SK-N-MC (cell line): Measurements from ENCODE around the gene KIRREL2.
"Not testable (repeated sequence)": the region's sequence is repeated elsewhere in the genome, so short reads cannot be mapped to it uniquely, and the experiment has no call there.

ENCODE experiments used
- DNase-seq: peaks from one replicate; pipeline ENCODE4 v3.0.0-alpha.2; 2011; ENCODE audit warnings: low read depth, low spot score
- H3K27ac ChIP-seq: fragments of 200-600 bp; sonication (generic); 2 replicates; pipeline ENCODE4 v1.5.1; 2016; ENCODE audit warnings: mixed run types
- H3K36me3 ChIP-seq: fragments of 200-600 bp; sonication (generic); 2 replicates; pipeline ENCODE4 v1.6.1; 2017; ENCODE audit warnings: antibody characterized with exemption, low read length, mixed read lengths; ENCODE audit not compliant: insufficient read depth
- H3K4me3 ChIP-seq: fragments of 200-600 bp; sonication (generic); 2 replicates; pipeline ENCODE4 v1.5.1; 2016
- H3K9ac ChIP-seq: fragments of 200-600 bp; sonication (generic); 2 replicates; pipeline ENCODE4 v1.8.0; 2017; ENCODE audit warnings: mixed run types, mixed read lengths; ENCODE audit not compliant: insufficient read length
- H3K9me3 ChIP-seq: fragments of 200-600 bp; sonication (generic); 2 replicates; pipeline ENCODE4 v1.6.1; 2017; ENCODE audit warnings: low read depth, mild to moderate bottlenecking, antibody characterized with exemption, low read length, moderate library complexity, mixed read lengths
- EZH2 ChIP-seq: fragments of 200-600 bp; sonication (generic); IDR thresholded peaks from one replicate; pipeline ENCODE4 v1.6.1; 2017; ENCODE audit warnings: antibody characterized with exemption
- FOXP2 ChIP-seq: optimal IDR thresholded peaks from 2 replicates; pipeline ENCODE3; 2011; ENCODE audit warnings: mild to moderate bottlenecking, moderate library complexity; ENCODE audit not compliant: insufficient read depth; ENCODE audit errors: extremely low read length, control extremely low read depth
- POLR2AphosphoS5 ChIP-seq: IDR thresholded peaks from 2 replicates; pipeline ENCODE4 v1.6.1; 2012; ENCODE audit warnings: mild to moderate bottlenecking, low read depth, low read length, borderline replicate concordance

KIRREL2 gene

DNA sequence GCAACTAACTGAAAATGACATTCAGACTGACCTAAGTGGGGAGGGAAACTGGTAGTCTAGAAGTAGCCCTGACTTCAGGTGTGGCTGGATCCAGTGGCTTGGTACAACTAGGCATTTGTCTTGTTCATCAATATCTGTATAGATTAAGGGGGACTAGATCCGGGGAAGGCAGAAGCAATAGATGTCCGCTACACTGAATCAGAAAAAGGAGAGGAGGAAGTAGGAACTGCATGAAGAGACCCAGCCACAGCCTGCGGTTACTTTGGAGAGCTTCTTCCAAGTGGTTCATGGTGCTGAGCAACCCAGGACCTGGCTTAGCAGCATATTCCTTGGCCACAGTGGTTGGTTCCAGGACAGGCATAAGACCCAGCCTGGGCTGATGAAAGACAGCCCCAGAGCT lies 34.1 kb upstream of the KIRREL2 start:
- no peaks in the 10 kb centered on the region for H3K9me3 ChIP-seq
- H3K4me3 ChIP-seq: no peak overlapping the region
- no peak for DNase-seq
- no peaks in the 10 kb centered on the region for H3K36me3 ChIP-seq
- no peak overlapping the region for H3K27ac ChIP-seq
- TF ChIP-seq EZH2 (no peak), POLR2AphosphoS5 (no peak), FOXP2 (no peak)
- no peak overlapping the region for H3K9ac ChIP-seq

DNA sequence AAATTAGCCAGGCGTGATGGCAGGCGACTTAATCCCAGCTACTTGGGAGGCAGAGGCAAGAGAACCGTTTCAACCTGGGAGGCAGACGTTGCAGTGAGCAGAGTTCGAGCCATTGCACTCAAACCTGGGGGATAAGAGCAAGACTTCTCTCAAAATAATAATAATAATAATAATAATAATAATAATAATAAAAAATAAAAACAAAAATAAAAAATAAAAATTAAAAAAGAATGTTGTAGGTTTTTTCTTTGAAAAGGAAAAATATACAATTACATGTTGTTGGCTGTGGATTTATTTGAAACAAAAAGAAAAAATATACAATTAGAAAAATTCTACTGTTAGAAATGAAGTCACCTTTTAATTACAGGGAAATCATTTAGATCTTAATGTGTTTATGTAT lies 32.6 kb upstream of the KIRREL2 start:
- no peak overlapping the region for H3K9ac ChIP-seq
- H3K27ac ChIP-seq: no peak overlapping the region
- DNase-seq: no peak
- no peak overlapping the region for H3K4me3 ChIP-seq
- TF ChIP-seq POLR2AphosphoS5: no peak
- no peak for TF ChIP-seq FOXP2
- no peak for TF ChIP-seq EZH2
- no peaks in the 10 kb centered on the region for H3K36me3 ChIP-seq
- no peaks in the 10 kb centered on the region for H3K9me3 ChIP-seq

DNA sequence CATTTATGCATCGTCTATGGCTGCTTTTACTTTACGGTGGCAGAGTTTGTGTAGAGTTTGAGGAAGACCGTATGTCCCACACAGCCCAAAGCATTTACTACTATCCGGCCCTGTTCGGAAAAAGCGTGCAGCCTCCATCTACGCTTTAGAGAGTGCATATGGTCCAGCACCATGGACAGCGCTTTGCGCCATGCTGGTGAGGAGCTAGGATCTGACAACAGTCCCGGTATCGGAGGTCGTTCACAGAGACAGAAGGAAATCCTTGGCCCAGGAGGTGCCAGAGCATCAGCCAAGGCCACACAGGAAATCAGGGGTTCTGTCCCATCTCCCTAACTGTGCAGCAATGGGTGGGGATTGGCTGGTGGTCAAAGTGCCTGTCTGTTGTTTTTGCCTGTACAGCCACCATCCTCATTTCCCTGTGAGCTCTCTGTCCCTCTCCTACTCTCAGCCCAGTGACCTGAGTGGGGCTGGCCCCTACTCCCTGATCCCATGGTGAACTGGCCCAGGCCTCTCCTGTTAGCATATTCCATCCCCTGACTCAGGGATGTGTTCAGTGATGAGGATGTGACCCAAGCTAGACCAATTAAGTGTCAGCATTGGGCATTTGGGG lies 27.9 kb upstream of the KIRREL2 start:
- Histone ChIP-seq H3K9ac (no peak overlapping the region), H3K27ac (no peak overlapping the region), H3K36me3 (no peaks in the 10 kb centered on the region), H3K9me3 (no peaks in the 10 kb centered on the region), H3K4me3 (no peak overlapping the region)
- peak; percentile 14 for DNase-seq
- TF ChIP-seq POLR2AphosphoS5 (no peak), FOXP2 (no peak), EZH2 (no peak)

DNA sequence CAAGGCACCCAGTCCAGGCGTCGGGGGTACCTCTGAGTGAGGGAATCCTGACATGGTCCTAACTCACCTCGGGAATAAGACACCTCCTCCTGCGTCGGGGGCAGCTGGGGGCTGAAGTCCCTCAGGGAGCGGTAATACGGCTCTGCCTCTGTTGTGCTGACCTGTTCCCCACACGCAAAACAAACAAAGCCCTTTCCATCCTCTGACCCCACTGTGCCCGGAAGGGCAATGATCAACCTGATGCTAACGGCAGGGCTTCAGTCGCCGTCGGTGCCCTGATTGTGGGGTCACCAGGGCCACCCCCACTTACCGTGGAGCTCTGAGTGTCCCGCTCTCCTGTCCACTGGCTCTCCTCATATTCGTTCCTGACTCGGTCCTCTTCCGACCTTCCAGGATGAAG lies 25.7 kb upstream of the KIRREL2 start:
- no peak overlapping the region for H3K27ac ChIP-seq
- H3K9ac ChIP-seq: no peak overlapping the region
- no peaks in the 10 kb centered on the region for H3K36me3 ChIP-seq
- no peak for TF ChIP-seq FOXP2
- no peak for TF ChIP-seq EZH2
- TF ChIP-seq POLR2AphosphoS5: no peak
- no peak for DNase-seq
- H3K9me3 ChIP-seq: no peaks in the 10 kb centered on the region
- no peak overlapping the region for H3K4me3 ChIP-seq

DNA sequence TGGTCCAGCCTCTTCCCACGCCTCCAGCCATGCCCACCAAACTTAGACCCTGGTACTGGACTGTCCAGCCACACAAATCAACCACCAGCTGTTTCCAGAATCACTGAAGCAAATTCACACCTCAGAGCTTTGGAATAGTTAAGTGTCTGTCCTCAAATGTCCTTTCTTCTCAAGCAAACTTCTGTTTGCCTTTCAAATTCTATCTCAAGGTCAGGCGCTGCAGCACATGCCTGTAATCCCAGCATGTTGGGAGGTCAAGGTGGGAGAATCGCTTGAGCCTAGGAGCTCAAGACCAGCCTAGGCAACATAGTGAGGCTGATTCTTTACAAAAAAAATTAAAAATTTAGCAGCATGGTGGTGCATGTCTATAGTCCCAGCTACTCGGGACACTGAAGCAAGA lies 24.7 kb upstream of the KIRREL2 start:
- Histone ChIP-seq H3K9ac (no peak overlapping the region), H3K9me3 (no peaks in the 10 kb centered on the region), H3K4me3 (no peak overlapping the region), H3K36me3 (no peaks in the 10 kb centered on the region), H3K27ac (no peak overlapping the region)
- TF ChIP-seq FOXP2 (no peak), EZH2 (no peak), POLR2AphosphoS5 (no peak)
- DNase-seq: no peak

DNA sequence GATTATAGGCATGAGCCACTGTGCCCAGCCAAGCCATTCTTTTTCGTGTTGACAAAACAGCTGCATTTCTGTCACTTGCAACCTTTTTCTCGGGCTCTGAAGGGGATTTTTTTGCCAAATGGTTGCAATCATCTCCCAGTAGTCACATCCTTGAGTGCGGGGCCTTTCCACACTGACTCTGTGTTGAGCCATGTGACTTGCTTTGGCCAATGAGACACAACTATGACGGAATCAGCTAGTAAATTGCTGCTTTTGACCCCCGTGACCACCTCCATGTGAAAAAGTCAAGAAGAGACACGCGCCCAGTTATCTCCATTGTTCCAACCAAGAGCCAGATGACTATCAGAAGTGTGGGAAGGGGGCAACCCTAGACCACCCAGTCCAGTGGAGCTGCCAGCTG lies 22.7 kb upstream of the KIRREL2 start:
- no peak overlapping the region for H3K4me3 ChIP-seq
- H3K9me3 ChIP-seq: no peaks in the 10 kb centered on the region
- no peaks in the 10 kb centered on the region for H3K36me3 ChIP-seq
- no peak for TF ChIP-seq FOXP2
- no peak for TF ChIP-seq POLR2AphosphoS5
- no peak for DNase-seq
- no peak overlapping the region for H3K9ac ChIP-seq
- no peak overlapping the region for H3K27ac ChIP-seq

DNA sequence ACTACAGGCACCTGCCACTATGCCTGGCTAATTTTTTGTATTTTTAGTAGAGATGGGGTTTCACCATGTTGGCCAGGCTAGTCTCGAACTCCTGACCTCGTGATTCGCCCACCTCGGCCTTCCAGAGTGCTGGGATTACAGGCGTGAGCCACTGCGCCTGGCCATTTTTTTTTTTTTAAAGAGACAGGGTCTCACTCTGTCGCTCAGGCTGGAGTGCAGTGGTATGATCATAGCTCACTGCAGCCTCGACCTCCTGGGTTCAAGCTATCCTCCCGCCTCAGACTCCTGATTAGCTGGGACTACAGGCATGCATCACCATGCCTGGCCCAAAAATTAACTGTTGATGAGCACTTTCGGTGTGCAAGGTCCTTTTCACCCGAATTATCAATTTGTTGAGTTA lies 20.6 kb upstream of the KIRREL2 start:
- not testable (repeated sequence) for H3K27ac ChIP-seq, DNase-seq, H3K4me3 ChIP-seq, H3K36me3 ChIP-seq, H3K9ac ChIP-seq, H3K9me3 ChIP-seq

DNA sequence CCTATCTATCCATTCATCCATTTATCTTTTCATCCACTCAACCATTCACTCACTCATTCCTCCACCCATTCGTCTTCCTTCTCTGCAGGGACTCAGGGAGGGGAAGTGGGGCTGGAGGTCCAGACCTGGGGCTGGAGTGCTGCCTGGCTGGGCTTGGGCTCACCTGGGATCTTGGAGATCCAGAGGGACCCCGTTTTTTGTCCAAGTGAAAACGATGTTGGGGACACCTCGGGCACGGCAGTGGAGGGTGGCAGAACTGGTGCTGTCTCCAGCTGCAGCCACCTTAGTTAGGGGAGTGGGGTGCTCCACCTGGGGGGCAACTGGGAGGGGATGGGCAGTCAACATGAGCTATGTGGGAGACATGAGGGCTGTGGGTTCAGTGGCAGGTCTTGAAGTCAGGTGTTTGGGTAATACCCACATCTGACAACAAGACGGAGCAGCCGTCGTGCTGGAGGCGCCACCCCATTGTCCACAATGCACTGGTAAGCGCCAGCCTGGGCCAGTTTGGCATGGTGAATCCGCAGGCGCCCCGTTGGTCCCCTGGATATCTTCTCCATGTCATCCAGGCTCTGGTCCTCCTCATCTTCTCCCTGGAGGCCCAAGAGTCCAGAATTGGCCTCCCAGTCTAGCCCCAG lies 14.6 kb upstream of the KIRREL2 start:
- H3K4me3 ChIP-seq: no peak overlapping the region
- no peak for DNase-seq
- no peak overlapping the region for H3K9ac ChIP-seq
- H3K9me3 ChIP-seq: no peaks in the 10 kb centered on the region
- TF ChIP-seq FOXP2 (no peak), POLR2AphosphoS5 (no peak), EZH2 (no peak)
- no peak overlapping the region for H3K27ac ChIP-seq
- H3K36me3 ChIP-seq: no peaks in the 10 kb centered on the region

DNA sequence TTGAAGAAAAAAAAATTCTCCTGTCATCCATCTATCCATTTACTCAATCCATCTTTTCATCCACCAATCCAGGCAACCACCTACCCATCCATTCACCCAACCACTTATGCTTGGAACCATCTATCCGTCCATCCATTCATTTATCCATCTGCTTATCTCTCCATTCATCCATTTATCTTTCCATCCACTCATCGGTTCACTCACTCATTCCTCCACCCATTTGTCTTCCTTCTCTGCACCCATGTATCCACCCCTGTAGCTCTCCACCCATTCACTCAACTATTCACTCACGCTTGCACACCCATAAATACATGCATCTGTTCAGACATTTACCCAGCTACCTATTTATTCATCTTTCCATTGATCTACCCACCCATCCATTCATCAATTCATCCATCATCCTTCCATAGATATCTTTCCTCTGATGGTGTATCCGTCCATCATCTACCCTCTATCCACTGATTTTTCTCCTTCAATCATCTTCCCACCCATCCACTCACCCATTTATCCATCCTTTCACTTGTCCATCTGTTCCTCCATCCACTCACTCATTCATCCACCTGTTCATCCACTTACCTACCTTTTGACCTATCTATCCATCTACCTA lies 13.9 kb upstream of the KIRREL2 start:
- TF ChIP-seq POLR2AphosphoS5 (no peak), EZH2 (no peak), FOXP2 (no peak)
- H3K4me3 ChIP-seq: no peak overlapping the region
- no peak overlapping the region for H3K27ac ChIP-seq
- no peak overlapping the region for H3K9ac ChIP-seq
- no peak for DNase-seq
- H3K36me3 ChIP-seq: no peaks in the 10 kb centered on the region
- H3K9me3 ChIP-seq: no peaks in the 10 kb centered on the region
